ENCODE data around the gene SLC8A3. TPM values are rescaled to one million over a fixed set of nuclear protein-coding genes. Genes with fewer than 3 reads are reported as not detected.

Gene SLC8A3
- total RNA-seq, 2 experiments from 2014 or later, result not detected

DNA sequence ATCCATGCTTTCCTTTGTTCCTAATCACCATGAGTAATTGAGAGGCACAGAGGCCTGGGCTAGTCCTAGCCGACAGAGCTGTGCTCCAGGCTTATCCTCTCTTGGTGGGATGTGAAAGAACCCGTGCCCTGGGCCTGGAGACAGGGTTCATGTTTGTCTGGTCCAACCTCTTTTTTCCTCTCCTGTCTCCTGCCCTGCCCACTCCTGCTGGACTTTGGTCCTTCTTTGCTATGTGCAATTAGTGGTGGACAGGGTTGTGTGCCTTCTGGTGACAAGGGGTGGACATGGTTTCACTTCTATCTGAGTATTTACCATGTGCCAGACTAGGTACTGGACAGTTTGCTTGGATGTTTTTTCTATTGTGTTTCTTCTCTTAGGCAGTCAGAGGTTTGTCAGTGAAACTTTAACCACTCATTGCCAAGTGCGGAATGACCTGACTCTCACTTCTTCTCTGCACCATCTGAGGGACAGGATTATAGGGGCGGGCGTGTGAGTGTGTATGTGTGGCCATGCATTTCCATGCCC lies 183.4 kb downstream of the SLC8A3 start:
- Histone ChIP-seq H3K4me1 (ENCODE audit: insufficient read depth, low read length, poor library complexity, severe bottlenecking) (peaks cover 13% of the 10 kb centered on the region), H3K79me2 (ENCODE audit: insufficient read depth, low read depth, low read length) (no peaks in the 10 kb centered on the region), H3K4me2 (ENCODE audit: low read length) (no peak overlapping the region), H4K20me1 (ENCODE audit: insufficient read depth, low read length) (no peaks in the 10 kb centered on the region), H3K9me2 (ENCODE audit: insufficient read depth, low read length) (no peaks in the 10 kb centered on the region), H2AFZ (ENCODE audit: low read length) (no peak overlapping the region), H3K36me3 (ENCODE audit: insufficient read depth, low read length) (no peaks in the 10 kb centered on the region), H3K27ac (ENCODE audit: low read depth, low read length, poor library complexity, severe bottlenecking) (no peak overlapping the region), H3K4me3 (ENCODE audit: low read depth, low read length, poor library complexity, severe bottlenecking) (no peak overlapping the region), H3K9me3 (ENCODE audit: low read length) (no peaks in the 10 kb centered on the region)
- CTCF ChIA-PET (ENCODE audit: unreplicated experiment), result interaction anchor here (0.6 kb wide), 1 partner anchor 80 kb away, joined by 3 read pairs; no protein-coding TSS in a partner anchor
- DNase-seq (ENCODE audit: low spot score), result no peak
- TF ChIP-seq, protein P1, sequence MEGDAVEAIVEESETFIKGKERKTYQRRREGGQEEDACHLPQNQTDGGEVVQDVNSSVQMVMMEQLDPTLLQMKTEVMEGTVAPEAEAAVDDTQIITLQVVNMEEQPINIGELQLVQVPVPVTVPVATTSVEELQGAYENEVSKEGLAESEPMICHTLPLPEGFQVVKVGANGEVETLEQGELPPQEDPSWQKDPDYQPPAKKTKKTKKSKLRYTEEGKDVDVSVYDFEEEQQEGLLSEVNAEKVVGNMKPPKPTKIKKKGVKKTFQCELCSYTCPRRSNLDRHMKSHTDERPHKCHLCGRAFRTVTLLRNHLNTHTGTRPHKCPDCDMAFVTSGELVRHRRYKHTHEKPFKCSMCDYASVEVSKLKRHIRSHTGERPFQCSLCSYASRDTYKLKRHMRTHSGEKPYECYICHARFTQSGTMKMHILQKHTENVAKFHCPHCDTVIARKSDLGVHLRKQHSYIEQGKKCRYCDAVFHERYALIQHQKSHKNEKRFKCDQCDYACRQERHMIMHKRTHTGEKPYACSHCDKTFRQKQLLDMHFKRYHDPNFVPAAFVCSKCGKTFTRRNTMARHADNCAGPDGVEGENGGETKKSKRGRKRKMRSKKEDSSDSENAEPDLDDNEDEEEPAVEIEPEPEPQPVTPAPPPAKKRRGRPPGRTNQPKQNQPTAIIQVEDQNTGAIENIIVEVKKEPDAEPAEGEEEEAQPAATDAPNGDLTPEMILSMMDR (conservative IDR thresholded peaks at IDR 0.05; ENCODE audit: low read length), result no peak
- TF ChIP-seq EZH2phosphoT487 (IDR thresholded peaks at IDR 0.05; ENCODE audit: borderline replicate concordance, low read depth, low read length), result no peak
- intact Hi-C loops (cut with micrococcal nuclease; ENCODE audit: unreplicated experiment), result no loop called here
- POLR2A ChIA-PET, result interaction anchor here (0.7 kb wide), 1 partner anchor 13 kb away, joined by 3 read pairs; no protein-coding TSS in a partner anchor
- no TSS peak for BruUV-seq (replicated peaks)

DNA sequence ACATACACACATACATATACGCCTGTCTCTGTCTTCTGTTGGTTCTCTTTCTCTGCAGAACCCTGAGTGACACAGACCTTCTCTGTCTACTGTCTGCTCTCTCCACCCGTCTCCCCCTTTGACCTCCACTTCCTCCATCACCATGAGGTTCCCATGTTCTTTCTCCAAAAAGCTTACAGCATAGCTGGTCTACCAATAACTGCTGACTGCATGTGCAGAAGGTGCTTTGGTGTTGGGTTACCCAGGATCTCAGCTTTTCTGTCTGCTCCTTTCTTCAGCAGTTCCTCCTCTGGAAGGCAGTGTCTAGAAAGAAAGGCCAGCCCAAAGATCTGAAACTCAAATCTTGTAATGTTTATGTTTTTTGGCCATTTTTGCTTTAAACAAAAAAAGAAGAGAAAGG lies 184.0 kb downstream of the SLC8A3 start:
- Histone ChIP-seq H3K36me3 (ENCODE audit: insufficient read depth, low read length) (no peaks in the 10 kb centered on the region), H3K27ac (ENCODE audit: low read depth, low read length, poor library complexity, severe bottlenecking) (no peak overlapping the region), H3K9me3 (ENCODE audit: low read length) (no peaks in the 10 kb centered on the region), H3K4me2 (ENCODE audit: low read length) (no peak overlapping the region), H4K20me1 (ENCODE audit: insufficient read depth, low read length) (no peaks in the 10 kb centered on the region), H3K9me2 (ENCODE audit: insufficient read depth, low read length) (no peaks in the 10 kb centered on the region), H3K4me3 (ENCODE audit: low read depth, low read length, poor library complexity, severe bottlenecking) (no peak overlapping the region), H3K79me2 (ENCODE audit: insufficient read depth, low read depth, low read length) (no peaks in the 10 kb centered on the region), H3K4me1 (ENCODE audit: insufficient read depth, low read length, poor library complexity, severe bottlenecking) (peaks cover 13% of the 10 kb centered on the region), H2AFZ (ENCODE audit: low read length) (no peak overlapping the region)
- TF ChIP-seq EZH2phosphoT487 (IDR thresholded peaks at IDR 0.05; ENCODE audit: borderline replicate concordance, low read depth, low read length), result no peak
- TF ChIP-seq, protein P1 (conservative IDR thresholded peaks at IDR 0.05; ENCODE audit: low read length), result no peak
- BruUV-seq (replicated peaks), result no TSS peak
- POLR2A ChIA-PET, result interaction anchor here (0.7 kb wide), 1 partner anchor 12 kb away, joined by 3 read pairs; no protein-coding TSS in a partner anchor
- CTCF ChIA-PET (ENCODE audit: unreplicated experiment), result interaction anchor here (0.6 kb wide), 1 partner anchor 80 kb away, joined by 3 read pairs; no protein-coding TSS in a partner anchor
- intact Hi-C loops (cut with micrococcal nuclease; ENCODE audit: unreplicated experiment), result no loop called here
- DNase-seq (ENCODE audit: low spot score), result no peak

DNA sequence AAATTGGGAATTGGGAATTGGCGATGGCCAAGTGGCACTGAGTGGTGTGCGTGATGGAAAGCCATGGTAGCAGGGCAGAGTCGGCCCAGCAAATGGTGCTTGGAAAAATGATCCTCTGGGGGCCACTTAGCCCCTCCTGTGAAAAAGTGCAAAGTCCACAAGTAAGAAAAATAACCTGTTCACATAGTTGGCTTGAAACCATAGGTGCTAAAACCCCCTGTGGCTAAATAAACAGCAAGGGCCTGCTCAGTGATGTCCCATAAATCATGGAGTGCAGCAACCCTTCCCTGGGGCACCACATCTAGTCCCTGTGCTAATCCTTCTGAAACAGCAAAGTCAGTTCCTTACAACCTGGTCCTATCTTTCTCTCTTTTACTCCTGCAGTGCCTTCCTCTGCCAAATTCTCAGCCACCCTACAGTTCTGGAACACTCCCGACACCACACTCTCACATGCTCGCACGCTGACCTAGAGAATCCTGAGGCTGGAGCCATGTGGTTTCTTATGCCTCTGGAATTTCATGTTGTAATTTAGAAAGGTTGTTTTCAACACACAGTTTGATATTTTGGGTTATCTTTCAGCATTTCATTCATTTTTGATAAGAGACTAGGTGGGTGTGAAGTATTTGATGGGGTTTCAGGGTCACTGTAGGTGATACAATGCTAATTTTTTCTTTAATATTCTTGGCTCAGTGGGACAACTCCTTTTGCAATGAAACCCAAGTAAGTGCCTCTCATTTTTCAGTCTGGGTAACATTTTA lies 186.0 kb downstream of the SLC8A3 start:
- ChIA-PET CTCF (ENCODE audit: unreplicated experiment) (no interaction called here), POLR2A (no interaction called here)
- Histone ChIP-seq H3K4me1 (ENCODE audit: insufficient read depth, low read length, poor library complexity, severe bottlenecking) (no peaks in the 10 kb centered on the region), H3K79me2 (ENCODE audit: insufficient read depth, low read depth, low read length) (no peaks in the 10 kb centered on the region), H3K4me3 (ENCODE audit: low read depth, low read length, poor library complexity, severe bottlenecking) (no peak overlapping the region), H3K4me2 (ENCODE audit: low read length) (no peak overlapping the region), H2AFZ (ENCODE audit: low read length) (no peak overlapping the region), H3K9me3 (ENCODE audit: low read length) (no peaks in the 10 kb centered on the region), H3K9me2 (ENCODE audit: insufficient read depth, low read length) (no peaks in the 10 kb centered on the region), H3K36me3 (ENCODE audit: insufficient read depth, low read length) (no peaks in the 10 kb centered on the region), H3K27ac (ENCODE audit: low read depth, low read length, poor library complexity, severe bottlenecking) (no peak overlapping the region), H4K20me1 (ENCODE audit: insufficient read depth, low read length) (no peaks in the 10 kb centered on the region)
- BruUV-seq (replicated peaks), result no TSS peak
- intact Hi-C loops (cut with micrococcal nuclease; ENCODE audit: unreplicated experiment), result no loop called here
- DNase-seq (ENCODE audit: low spot score), result no peak
- TF ChIP-seq, protein P1 (conservative IDR thresholded peaks at IDR 0.05; ENCODE audit: low read length), result no peak
- TF ChIP-seq EZH2phosphoT487 (IDR thresholded peaks at IDR 0.05; ENCODE audit: borderline replicate concordance, low read depth, low read length), result no peak
